Measurements from ENCODE around the gene ACKR2.
"Not testable (repeated sequence)": the region's sequence is repeated elsewhere in the genome, so short reads cannot be mapped to it uniquely, and the experiment has no call there.

The ACKR2 gene

GRCh38 chr3:42876940-42877720 lies 67.9 kb downstream of the ACKR2 start:
- ATAC-seq: no peak
- H3K4me3 Mint-ChIP-seq: no peak overlapping the region
- H3K27ac Mint-ChIP-seq: no peak overlapping the region
- peaks cover 10% of the 10 kb centered on the region for H3K4me1 Mint-ChIP-seq
- H3K9me3 Mint-ChIP-seq: no peaks in the 10 kb centered on the region
- H3K36me3 Mint-ChIP-seq: no peaks in the 10 kb centered on the region
- peaks cover 9% of the 10 kb centered on the region for H3K27me3 Mint-ChIP-seq

DNA sequence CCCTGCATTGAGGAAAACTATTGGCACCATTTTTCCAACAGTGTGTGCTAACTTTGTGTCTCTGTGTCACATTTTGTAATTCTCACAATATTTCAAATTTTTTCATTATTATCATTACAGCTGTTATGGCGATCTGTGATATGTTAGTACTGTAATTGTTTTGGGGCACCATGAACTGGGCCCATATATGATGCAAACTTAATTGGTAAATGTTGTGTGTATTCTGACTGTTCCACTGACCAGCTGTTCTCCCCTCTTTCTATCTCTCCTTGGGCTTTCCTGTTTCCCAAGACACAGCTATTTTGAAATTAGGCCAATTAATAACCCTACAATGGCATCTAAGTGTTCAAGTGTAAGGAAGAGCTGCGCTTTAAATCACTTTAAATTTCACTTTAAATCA lies 68.6 kb downstream of the ACKR2 start:
- no peak overlapping the region for H3K27ac Mint-ChIP-seq
- H3K9me3 Mint-ChIP-seq: no peaks in the 10 kb centered on the region
- H3K27me3 Mint-ChIP-seq: peaks cover 2% of the 10 kb centered on the region
- H3K36me3 Mint-ChIP-seq: no peaks in the 10 kb centered on the region
- H3K4me1 Mint-ChIP-seq: peaks cover 10% of the 10 kb centered on the region
- no peak overlapping the region for H3K4me3 Mint-ChIP-seq
- ATAC-seq: no peak

DNA sequence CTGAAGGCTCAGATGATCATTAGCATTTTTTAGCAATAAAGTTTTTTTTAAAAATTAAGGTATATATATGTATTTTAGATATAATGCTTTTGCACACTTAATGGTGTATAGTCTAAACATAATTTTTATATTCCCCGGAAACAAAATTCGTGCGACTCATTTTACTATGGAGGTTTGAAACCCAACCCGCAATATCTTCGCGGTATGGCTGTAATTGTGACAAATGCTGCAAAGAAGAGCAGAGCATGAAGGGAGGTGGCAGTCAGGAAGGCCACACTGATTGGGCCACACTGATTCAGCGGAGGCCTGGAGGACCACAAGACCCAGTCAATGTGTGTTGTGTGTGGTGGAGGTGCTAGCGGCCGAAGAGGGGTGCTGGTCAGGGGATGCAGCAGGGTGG lies 70.9 kb downstream of the ACKR2 start:
- Mint-ChIP-seq H3K27me3 (peaks cover 4% of the 10 kb centered on the region), H3K4me1 (peaks cover 10% of the 10 kb centered on the region), H3K27ac (peak overlapping the region; percentile 81), H3K9me3 (no peaks in the 10 kb centered on the region), H3K36me3 (no peaks in the 10 kb centered on the region), H3K4me3 (peak overlapping the region; percentile 81)
- ATAC-seq: no peak

DNA sequence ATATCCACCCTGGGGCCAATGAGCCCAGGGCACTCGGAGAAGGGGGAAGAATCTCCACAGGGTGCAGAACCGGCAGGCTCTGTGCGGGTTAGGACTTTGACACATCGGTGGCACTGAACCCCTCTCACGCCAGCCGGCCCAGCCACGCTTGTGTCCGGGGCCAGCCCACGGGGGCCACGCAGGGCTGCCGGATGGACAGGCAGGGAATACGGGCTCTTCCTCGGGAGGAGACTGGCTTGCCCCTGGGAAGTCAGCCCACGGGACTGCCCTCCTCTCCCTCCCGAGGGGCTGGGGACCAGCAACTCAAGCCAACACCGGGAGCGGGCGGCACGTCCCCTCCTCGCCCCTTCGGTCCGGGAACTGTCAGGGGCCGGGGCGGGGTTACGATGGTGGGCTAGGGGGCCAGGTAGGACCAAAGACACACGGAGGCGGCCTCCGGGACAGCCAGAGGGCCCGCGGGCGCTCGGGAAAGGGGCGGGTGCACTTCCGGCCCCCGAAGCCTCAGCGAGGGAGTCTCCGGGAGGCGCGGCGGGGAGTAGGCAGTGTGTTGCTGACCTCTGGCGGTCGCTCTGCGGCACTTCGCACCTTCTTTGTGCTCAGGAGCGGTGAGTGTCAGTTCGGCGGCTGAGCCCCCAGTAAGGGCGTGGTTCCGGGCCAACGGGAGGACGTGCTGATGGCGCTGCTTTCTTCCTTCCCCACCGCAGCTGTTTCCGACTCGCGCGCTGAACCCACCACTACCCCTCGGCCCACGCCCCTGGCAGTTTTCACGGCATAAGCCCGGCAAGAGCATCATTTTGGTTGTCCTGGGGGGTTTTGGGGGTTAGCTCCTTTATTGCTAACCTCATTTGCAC lies 71.6 kb downstream of the ACKR2 start:
- peaks cover 10% of the 10 kb centered on the region for H3K27me3 Mint-ChIP-seq
- H3K9me3 Mint-ChIP-seq: no peaks in the 10 kb centered on the region
- peak overlapping the region; percentile 81 for H3K4me3 Mint-ChIP-seq
- H3K4me1 Mint-ChIP-seq: peaks cover 10% of the 10 kb centered on the region
- ATAC-seq: peak; percentile 97
- peak overlapping the region; percentile 81 for H3K27ac Mint-ChIP-seq
- H3K36me3 Mint-ChIP-seq: no peaks in the 10 kb centered on the region

DNA sequence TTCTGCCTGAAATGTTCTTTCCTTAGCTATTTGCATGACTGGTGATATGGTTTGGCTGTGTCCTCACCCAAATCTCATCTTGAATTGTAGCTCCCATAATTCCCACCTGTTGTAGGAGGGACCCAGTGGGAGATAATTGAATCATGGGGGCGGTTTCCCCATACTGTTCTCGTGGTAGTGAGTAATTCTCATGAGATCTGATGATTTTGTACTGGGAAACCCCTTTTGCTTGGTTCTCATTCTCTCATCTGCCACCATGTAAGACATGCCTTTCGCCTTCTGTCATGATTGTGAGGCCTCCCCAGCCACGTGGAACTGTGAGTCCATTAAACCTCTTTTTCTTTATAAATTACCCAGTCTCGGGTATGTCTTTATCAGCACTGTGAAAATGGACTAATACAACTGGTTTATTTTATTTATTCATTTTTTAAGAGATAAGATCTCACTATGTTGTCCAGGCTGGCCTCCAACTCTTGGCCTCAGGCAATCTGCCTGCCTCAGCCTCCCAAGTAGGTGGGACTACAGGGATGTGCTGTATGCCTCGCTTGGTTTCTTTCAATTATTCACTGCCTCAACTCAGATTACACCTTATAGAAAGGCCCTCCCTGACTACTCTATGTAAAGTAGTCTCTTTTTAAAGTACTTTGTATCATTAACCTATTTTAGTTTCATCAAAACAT lies 74.1 kb downstream of the ACKR2 start:
- not testable (repeated sequence) for H3K27ac Mint-ChIP-seq, H3K9me3 Mint-ChIP-seq, ATAC-seq, H3K4me3 Mint-ChIP-seq, H3K4me1 Mint-ChIP-seq, H3K36me3 Mint-ChIP-seq
- peaks cover 24% of the 10 kb centered on the region for H3K27me3 Mint-ChIP-seq

DNA sequence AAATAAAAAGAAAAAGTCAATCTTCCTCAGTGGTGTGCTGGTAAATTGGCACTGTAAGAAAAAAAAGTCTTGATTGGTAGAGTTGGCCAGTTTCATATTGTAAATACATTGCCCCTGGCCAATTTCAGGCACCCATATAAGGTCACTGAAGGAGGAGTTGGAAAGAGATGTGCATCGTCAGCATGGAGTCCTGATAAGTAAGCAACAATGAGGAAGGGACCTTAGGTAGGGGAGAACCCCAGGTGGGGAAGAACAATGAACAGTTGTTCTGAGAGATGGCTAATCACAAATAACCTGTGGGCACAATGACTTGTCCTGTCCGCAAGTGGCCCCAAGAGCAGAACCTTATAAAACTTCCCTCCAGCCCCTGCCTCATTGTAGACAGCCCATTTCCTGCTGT lies 75.1 kb downstream of the ACKR2 start:
- no peak overlapping the region for H3K27ac Mint-ChIP-seq
- peaks cover 33% of the 10 kb centered on the region for H3K27me3 Mint-ChIP-seq
- no peaks in the 10 kb centered on the region for H3K9me3 Mint-ChIP-seq
- H3K4me3 Mint-ChIP-seq: no peak overlapping the region
- ATAC-seq: no peak
- H3K4me1 Mint-ChIP-seq: peaks cover 10% of the 10 kb centered on the region
- H3K36me3 Mint-ChIP-seq: no peaks in the 10 kb centered on the region

- Mint-ChIP-seq H3K36me3 (no peaks in the 10 kb centered on the region), H3K4me1 (peaks cover 4% of the 10 kb centered on the region), H3K9me3 (no peaks in the 10 kb centered on the region), H3K27ac (no peak overlapping the region), H3K27me3 (peaks cover 43% of the 10 kb centered on the region), H3K4me3 (no peak overlapping the region)
- no peak for ATAC-seq
Measured at GRCh38 chr3:42886294-42886822, 77.1 kb downstream of the ACKR2 start.

DNA sequence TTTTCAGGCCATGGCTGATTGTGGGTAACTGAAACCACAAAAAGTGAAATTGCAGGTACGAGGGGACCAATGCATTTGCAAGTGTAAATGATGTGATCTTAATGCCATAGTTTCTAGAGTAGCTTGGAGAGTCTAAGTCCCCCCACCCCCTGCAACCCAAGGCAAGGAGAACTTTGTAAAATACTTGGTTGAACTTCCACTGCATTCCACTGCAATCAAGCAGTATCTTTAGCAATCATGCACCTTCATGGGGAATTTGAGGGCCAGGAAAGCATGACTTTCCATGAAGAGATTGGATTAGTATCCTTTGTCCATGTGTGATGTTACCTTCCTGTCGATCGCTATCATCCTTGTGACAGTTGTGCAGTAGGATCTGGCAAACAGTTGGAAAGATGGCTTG lies 77.8 kb downstream of the ACKR2 start:
- Mint-ChIP-seq H3K27me3 (peaks cover 50% of the 10 kb centered on the region), H3K36me3 (no peaks in the 10 kb centered on the region), H3K9me3 (no peaks in the 10 kb centered on the region), H3K4me1 (no peaks in the 10 kb centered on the region), H3K4me3 (no peak overlapping the region), H3K27ac (no peak overlapping the region)
- ATAC-seq: no peak

DNA sequence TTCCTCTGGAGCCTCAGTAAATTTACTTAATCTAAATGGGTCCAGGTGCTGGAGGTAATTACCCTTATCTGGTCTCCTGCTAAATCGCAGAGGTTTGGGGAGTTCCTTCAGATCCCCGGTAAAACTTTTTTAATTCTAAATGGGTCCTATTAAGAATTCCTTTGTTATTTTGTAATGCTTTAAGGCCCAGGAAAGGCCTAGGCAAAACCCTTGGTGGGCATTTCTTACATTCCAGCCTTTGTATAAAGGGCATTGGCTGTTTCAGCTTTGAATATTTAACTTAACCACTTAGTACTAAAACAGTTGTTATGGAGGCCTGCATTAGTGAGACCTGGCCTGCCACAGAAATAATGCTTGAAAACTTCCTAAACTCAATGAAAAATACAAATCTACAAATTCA lies 81.8 kb downstream of the ACKR2 start:
- Mint-ChIP-seq H3K36me3 (no peaks in the 10 kb centered on the region), H3K4me3 (no peak overlapping the region), H3K27ac (no peak overlapping the region), H3K9me3 (no peaks in the 10 kb centered on the region), H3K4me1 (no peaks in the 10 kb centered on the region), H3K27me3 (peaks cover 43% of the 10 kb centered on the region)
- ATAC-seq: no peak

DNA sequence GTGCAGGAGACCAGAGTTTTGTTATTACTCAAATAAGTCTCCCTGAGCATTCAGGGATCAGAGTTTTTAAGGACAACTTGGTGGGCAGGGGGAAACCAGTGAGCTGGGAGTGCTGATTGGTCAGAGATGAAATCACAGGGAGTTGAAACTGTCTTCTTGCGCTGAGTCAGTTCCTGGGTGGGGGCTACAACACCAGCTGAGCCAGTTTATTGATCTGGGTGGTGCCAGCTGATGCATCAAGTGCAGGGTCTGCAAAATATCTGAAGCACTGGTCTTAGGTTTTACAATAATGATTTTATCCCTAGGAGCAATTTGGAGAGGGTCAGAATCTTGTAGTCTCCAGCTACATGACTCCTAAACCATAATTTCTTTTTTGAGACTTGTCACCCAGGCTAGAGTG lies 82.9 kb downstream of the ACKR2 start:
- no peak overlapping the region for H3K4me3 Mint-ChIP-seq
- peaks cover 34% of the 10 kb centered on the region for H3K27me3 Mint-ChIP-seq
- no peaks in the 10 kb centered on the region for H3K4me1 Mint-ChIP-seq
- no peaks in the 10 kb centered on the region for H3K9me3 Mint-ChIP-seq
- H3K36me3 Mint-ChIP-seq: no peaks in the 10 kb centered on the region
- no peak for ATAC-seq
- no peak overlapping the region for H3K27ac Mint-ChIP-seq

DNA sequence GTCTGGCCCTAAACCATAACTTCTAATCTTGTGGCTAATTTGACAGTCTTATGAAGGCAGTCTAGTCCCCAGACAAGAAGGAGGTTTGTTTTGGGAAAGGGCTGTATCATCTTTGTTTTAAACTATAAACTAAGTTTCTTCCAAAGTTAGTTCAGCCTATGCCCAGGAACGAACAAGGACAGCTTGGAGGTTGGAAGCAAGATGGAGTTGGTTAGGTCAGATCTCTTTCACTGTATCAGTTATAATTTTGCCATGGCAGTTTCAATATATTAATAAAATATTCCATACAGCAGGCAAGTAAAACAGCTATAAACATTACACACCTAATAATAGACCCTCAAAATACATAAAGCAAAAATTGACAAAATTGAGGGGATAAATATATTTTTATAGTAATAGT lies 83.6 kb downstream of the ACKR2 start:
- no peaks in the 10 kb centered on the region for H3K4me1 Mint-ChIP-seq
- peaks cover 31% of the 10 kb centered on the region for H3K27me3 Mint-ChIP-seq
- H3K4me3 Mint-ChIP-seq: no peak overlapping the region
- no peak for ATAC-seq
- no peak overlapping the region for H3K27ac Mint-ChIP-seq
- H3K36me3 Mint-ChIP-seq: no peaks in the 10 kb centered on the region
- no peaks in the 10 kb centered on the region for H3K9me3 Mint-ChIP-seq

DNA sequence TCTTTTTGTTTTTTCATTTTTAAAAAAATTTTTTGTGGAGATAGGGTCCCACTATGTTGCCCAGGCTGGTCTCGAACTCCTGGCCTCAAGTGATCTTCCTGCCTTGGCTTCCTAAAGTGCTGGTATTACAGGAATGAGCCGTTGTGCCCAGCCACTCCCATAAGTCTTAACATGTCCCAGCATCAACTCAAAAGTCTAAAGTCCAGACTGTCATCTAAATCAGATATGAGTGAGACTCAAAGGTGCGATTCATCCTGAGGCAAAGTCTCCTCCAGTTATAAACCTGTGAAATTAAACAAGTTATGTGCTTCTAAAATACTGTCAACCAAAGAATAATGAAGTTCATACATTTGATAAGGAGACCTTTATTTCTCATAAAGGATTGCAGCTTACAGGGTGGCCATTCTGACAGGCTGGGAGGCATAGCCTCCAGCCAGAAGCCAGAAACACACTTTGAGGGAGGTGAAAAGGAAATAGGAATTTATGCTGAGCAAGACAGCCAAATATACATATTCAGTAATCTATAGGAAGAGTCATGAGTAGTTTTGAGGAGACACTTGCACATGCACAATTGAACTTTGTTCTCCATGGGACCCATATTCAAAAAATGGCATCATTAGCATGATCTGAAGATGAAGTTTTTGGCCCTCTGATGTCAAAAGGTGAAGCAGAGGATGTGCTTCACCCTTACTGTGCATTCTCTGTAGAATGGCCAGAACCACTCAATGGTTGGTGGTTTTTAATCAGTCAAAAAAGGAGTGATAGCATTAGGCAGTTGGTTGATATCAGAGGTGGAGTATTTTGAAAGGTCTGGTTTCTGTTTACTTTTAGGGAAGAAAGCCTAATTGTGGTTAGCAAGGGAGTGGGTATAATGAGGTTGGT lies 85.7 kb downstream of the ACKR2 start:
- H3K4me3 Mint-ChIP-seq: no peak overlapping the region

DNA sequence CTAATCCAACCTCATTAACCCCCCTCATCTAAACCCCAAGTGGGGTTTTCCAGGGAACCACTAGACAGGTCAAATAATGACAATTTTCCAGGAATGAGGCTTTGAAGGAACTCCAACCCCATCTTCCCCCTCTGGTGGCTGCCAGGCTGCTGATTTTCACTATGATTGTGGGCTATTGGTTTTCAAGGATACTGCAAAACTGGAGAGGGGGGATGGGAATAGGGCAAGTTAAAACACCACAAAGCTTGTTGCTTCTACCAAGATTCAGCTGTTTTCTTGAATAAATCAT lies 86.3 kb downstream of the ACKR2 start:
- peaks cover 11% of the 10 kb centered on the region for H3K27me3 Mint-ChIP-seq
- ATAC-seq: no peak
- H3K27ac Mint-ChIP-seq: no peak overlapping the region
- no peak overlapping the region for H3K4me3 Mint-ChIP-seq
- no peaks in the 10 kb centered on the region for H3K4me1 Mint-ChIP-seq
- H3K36me3 Mint-ChIP-seq: no peaks in the 10 kb centered on the region
- no peaks in the 10 kb centered on the region for H3K9me3 Mint-ChIP-seq

More for the DNA sequence above, 85.7 kb downstream of the ACKR2 start:
- no peaks in the 10 kb centered on the region for H3K36me3 Mint-ChIP-seq
- no peaks in the 10 kb centered on the region for H3K4me1 Mint-ChIP-seq
- H3K27ac Mint-ChIP-seq: no peak overlapping the region
- peaks cover 16% of the 10 kb centered on the region for H3K27me3 Mint-ChIP-seq
- no peaks in the 10 kb centered on the region for H3K9me3 Mint-ChIP-seq
- no peak for ATAC-seq

DNA sequence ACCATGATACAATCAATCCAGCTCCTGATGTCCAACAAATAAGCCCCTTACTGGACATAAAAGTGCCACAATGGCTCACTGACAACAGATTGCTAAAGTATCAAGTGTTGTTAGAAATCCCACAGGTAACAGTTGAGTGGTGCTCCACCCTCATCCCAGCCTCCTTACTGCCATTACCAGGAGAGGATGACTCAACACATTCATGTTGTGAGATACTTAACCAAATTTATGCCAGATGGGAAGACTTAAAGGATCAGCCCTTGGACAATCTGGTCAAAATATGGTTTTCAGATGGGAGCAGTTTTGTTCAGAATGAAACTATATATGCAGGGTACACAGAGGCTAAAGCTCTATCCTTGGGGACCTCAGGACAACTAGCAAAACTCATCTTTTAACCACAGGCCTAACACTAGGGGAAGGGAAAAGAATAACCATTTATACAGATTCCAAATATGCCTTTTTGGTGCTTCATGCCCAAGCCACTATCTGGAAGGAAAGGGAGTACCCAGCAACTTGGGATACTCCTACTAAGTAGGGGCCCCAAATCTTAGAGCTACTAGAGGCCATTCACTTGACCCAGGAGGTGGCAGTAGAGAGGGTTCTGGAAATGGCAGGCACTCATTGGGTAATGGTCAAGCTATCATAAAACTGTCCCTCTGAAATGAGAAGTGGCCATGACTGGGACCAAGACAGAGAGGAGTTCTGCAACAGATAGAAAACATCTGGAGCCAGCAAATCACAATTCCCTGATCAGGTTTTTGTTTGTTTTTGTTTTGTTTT lies 89.8 kb downstream of the ACKR2 start:
- H3K4me3 Mint-ChIP-seq: no peak overlapping the region
- H3K27me3 Mint-ChIP-seq: peaks cover 9% of the 10 kb centered on the region
- peaks cover 1% of the 10 kb centered on the region for H3K36me3 Mint-ChIP-seq
- H3K4me1 Mint-ChIP-seq: no peaks in the 10 kb centered on the region
- no peak overlapping the region for H3K27ac Mint-ChIP-seq
- H3K9me3 Mint-ChIP-seq: peaks cover 2% of the 10 kb centered on the region
- no peak for ATAC-seq
